K562 (cell line): ENCODE data around the gene GLI3. TPM values are rescaled to one million over a fixed set of nuclear protein-coding genes. Genes with fewer than 3 reads are reported as not detected.

Source experiments
- ATAC-seq: fragments of 200-7000 bp; cut with Tn5 transposase; 3 replicates; pipeline ENCODE4 v1.9.1; 2020; ENCODE audit warnings: moderate library complexity
- BruUV-seq: library from RNA; stranded (reverse); fragments of 400-500 nt; replicated peaks from 2 replicates; lab custom pipeline; 2021; lab: Mats Ljungman, UMichigan
- CTCF ChIA-PET: fragments of 300-600 bp; formaldehyde crosslinking; extraction: SDS; loops from one replicate; lab custom pipeline; 2021; ENCODE audit warnings: low intra/inter-chr PET ratio; lab: Yijun Ruan, JAX
- POLR2A ChIA-PET: fragments of 300-600, 350-650 bp; sonication (Branson Sonifier 250); formaldehyde crosslinking; extraction: SDS; loops from one replicate; lab custom pipeline; 2021; ENCODE audit warnings: antibody characterized with exemption, inconsistent platforms; lab: Yijun Ruan, JAX
- DNase-seq, 4 experiments: peaks; one replicate each; pipeline versions ENCODE4 v3.0.0 to v3.0.0-alpha.2; 2011 to 2018; ENCODE audit warnings: low spot score in 3 of 4, mixed read lengths in 3 of 4; ENCODE audit errors: extremely low read depth in 1 of 4
- FAIRE-seq: peaks from 2 replicates; lab custom pipeline; 2011; peaks lifted over from hg19 to GRCh38; lab: Jason Lieb, UNC
- H2AFZ ChIP-seq: 2 replicates; pipeline ENCODE4 v1.6.0; 2011; ENCODE audit warnings: low read depth, low read length, control low read depth, inconsistent platforms
- H3K27ac ChIP-seq: fragments of 200-600 bp; 3 replicates; pipeline ENCODE4 v1.8.0; 2011; ENCODE audit warnings: low read depth, mild to moderate bottlenecking, control low read depth, inconsistent platforms, low read length, moderate library complexity, mixed read lengths; ENCODE audit errors: extremely low read depth
- H3K27me3 ChIP-seq, 2 experiments: fragments of 300-600 bp in 1 of 2; 2 replicates in 1 of 2; 3 replicates in 1 of 2; pipeline versions ENCODE4 v1.6.0 to v1.8.0; 2011; ENCODE audit warnings: inconsistent platforms in 2 of 2, low read length in 2 of 2, mild to moderate bottlenecking in 1 of 2, mixed read lengths in 1 of 2, moderate library complexity in 1 of 2; ENCODE audit not compliant: control insufficient read depth in 2 of 2, insufficient read depth in 2 of 2
- H3K36me3 ChIP-seq: fragments of 300-600 bp; 3 replicates; pipeline ENCODE4 v1.8.0; 2011; ENCODE audit warnings: mild to moderate bottlenecking, low read length, inconsistent platforms; ENCODE audit not compliant: control insufficient read depth, insufficient read depth
- H3K4me1 ChIP-seq, 2 experiments: fragments of 200-600 bp in 1 of 2; replicated peaks in 1 of 2; 2 replicates in 1 of 2; 3 replicates in 1 of 2; pipeline versions ENCODE4 v1.5.1 to v1.8.0; 2011; ENCODE audit warnings: inconsistent platforms in 2 of 2, low read length in 2 of 2, mild to moderate bottlenecking in 1 of 2, mixed read lengths in 1 of 2, moderate library complexity in 1 of 2; ENCODE audit not compliant: control insufficient read depth in 2 of 2, insufficient read depth in 2 of 2
- H3K4me2 ChIP-seq: 2 replicates; pipeline ENCODE4 v1.6.1; 2011; ENCODE audit warnings: low read length, control low read depth, inconsistent platforms, mixed read lengths; ENCODE audit not compliant: insufficient read depth
- H3K4me3 ChIP-seq: fragments of 200-600 bp; sonication (generic), shearing (Covaris generic); 2 replicates; pipeline ENCODE4 v1.5.1; 2016; ENCODE audit warnings: control low read depth, inconsistent platforms
- H3K79me2 ChIP-seq: fragments of 200-600 bp; 3 replicates; pipeline ENCODE4 v1.8.0; 2011; ENCODE audit warnings: low read length, inconsistent platforms; ENCODE audit not compliant: control insufficient read depth, insufficient read depth
- H3K9ac ChIP-seq, 2 experiments: 2 replicates each; pipeline versions ENCODE4 v1.6.0 to v1.6.1; 2011; ENCODE audit warnings: low read depth in 2 of 2, low read length in 2 of 2, control low read depth in 1 of 2, inconsistent platforms in 1 of 2, mild to moderate bottlenecking in 1 of 2, mixed read lengths in 1 of 2; ENCODE audit not compliant: insufficient read depth in 1 of 2
- H3K9me1 ChIP-seq: one replicate; pipeline ENCODE4 v1.6.0; 2011; ENCODE audit warnings: inconsistent platforms, mild to moderate bottlenecking, low read length, moderate library complexity; ENCODE audit not compliant: control insufficient read depth, insufficient read depth
- H3K9me3 ChIP-seq: replicated peaks from 2 replicates; pipeline ENCODE4 v1.5.1; 2011; ENCODE audit warnings: low read depth, low read length, inconsistent platforms; ENCODE audit not compliant: control insufficient read depth, insufficient read depth
- H4K20me1 ChIP-seq: replicated peaks from 2 replicates; pipeline ENCODE4 v1.6.1; 2011; ENCODE audit warnings: low read length, inconsistent platforms, mixed read lengths; ENCODE audit not compliant: control insufficient read depth, insufficient read depth
- CAMTA2 ChIP-seq: fragments of 250-450 bp; sonication (Bioruptor Pico); conservative IDR thresholded peaks from 2 replicates; pipeline ENCODE4 v1.5.1; 2022
- DEAF1 ChIP-seq: fragments of 450-650 bp; formaldehyde crosslinking; IDR thresholded peaks from 2 replicates; pipeline ENCODE4 v1.4.0; 2020; ENCODE audit warnings: mild to moderate bottlenecking, moderate library complexity
- FOXJ2 ChIP-seq: fragments of 200-800 bp; sonication (Bioruptor generic); IDR thresholded peaks from 2 replicates; pipeline ENCODE4 v1.6.1; 2016; ENCODE audit warnings: missing genetic modification characterization, missing compliant biosample characterization
- HCFC1 ChIP-seq: IDR thresholded peaks from 2 replicates; pipeline ENCODE4 v1.6.1; 2012; ENCODE audit warnings: low read depth, low read length, improper control_type of control experiment
- HLTF ChIP-seq: fragments of 450-650 bp; IDR thresholded peaks from 2 replicates; pipeline ENCODE4 v1.6.1; 2016
- NONO ChIP-seq, 2 experiments: fragments of 200-400 bp in 1 of 2; fragments of 450-650 bp in 1 of 2; formaldehyde crosslinking in 1 of 2; IDR thresholded peaks; 2 replicates each; pipeline ENCODE4 v1.6.1; 2017; ENCODE audit warnings: low read depth in 2 of 2, mild to moderate bottlenecking in 2 of 2, moderate library complexity in 2 of 2, low read length in 1 of 2
- POLR3A ChIP-seq: IDR thresholded peaks from 2 replicates; pipeline ENCODE4 v1.6.1; 2011; ENCODE audit warnings: borderline replicate concordance, mild to moderate bottlenecking, moderate library complexity; ENCODE audit not compliant: insufficient read length, insufficient read depth; ENCODE audit errors: extremely low read depth
- SMAD1 ChIP-seq: fragments of 150-350 bp; IDR thresholded peaks from 2 replicates; pipeline ENCODE4 v1.6.1; 2014; ENCODE audit warnings: low read length, low read depth; ENCODE audit not compliant: partially characterized antibody
- ZFX ChIP-seq: sonication (generic); formaldehyde crosslinking; IDR thresholded peaks from 2 replicates; pipeline ENCODE4 v1.8.0; 2022; ENCODE audit warnings: mild to moderate bottlenecking, missing genetic modification reagents, moderate library complexity
- ZNF133 ChIP-seq: fragments of 250-450 bp; sonication (Bioruptor Pico); IDR thresholded peaks from 2 replicates; pipeline ENCODE4 v1.4.0; 2020; ENCODE audit warnings: mild to moderate bottlenecking
- ZNF354B ChIP-seq: fragments of 250-450 bp; sonication (Bioruptor Pico); IDR thresholded peaks from 2 replicates; pipeline ENCODE4 v1.4.0; 2020
- ZNF57 ChIP-seq: fragments of 450-650 bp; formaldehyde crosslinking; IDR thresholded peaks from 2 replicates; pipeline ENCODE4 v1.4.0; 2020; ENCODE audit warnings: mild to moderate bottlenecking, moderate library complexity
- WGBS: fragments of 100-300 bp; shearing (Covaris generic); methylation state at CpG from one replicate; pipeline ENCODE4 v1.1.6; 2016; ENCODE audit warnings: low coverage, mixed read lengths; ENCODE audit not compliant: insufficient coverage; ENCODE audit errors: missing lambda C conversion rate; 5-methylcytosine and 5-hydroxymethylcytosine counted together
- in situ Hi-C: fragments of 300-500 bp; cut with MboI; formaldehyde crosslinking; loops from 4 replicates; pipeline ENCODE4 v1.15.0; 2018; ENCODE audit warnings: inconsistent platforms, mixed read lengths
- intact Hi-C: fragments of 100-400 bp; cut with micrococcal nuclease; formaldehyde crosslinking; loops from 2 replicates; pipeline ENCODE4 v1.14.2; 2022
- polyA plus RNA-seq, 8 experiments: library from polyadenylated mRNA; depleted of rRNA in 4 of 8; stranded (reverse) in 5 of 8; unstranded in 3 of 8; fragments of >200 nt; fragmentation: Nextera tagmentation in 2 of 8; fragmentation: Illumina TruSeq in 1 of 8; extraction: Ambion mirVana in 2 of 8; extraction: Trizol in 1 of 8; gene quantifications; 2 replicates each; pipeline versions ENCODE4 v1.2.1 to v1.2.3, GENCODE V29; 2011 to 2014; ENCODE audit warnings: inconsistent platforms in 1 of 8, missing spikeins in 1 of 8
- total RNA-seq, 7 experiments: library from RNA; depleted of rRNA in 6 of 7; stranded (reverse); fragments of >200 nt in 6 of 7; fragmentation: Illumina TruSeq in 2 of 7; extraction: Trizol in 2 of 7; gene quantifications; 2 replicates each; pipeline versions ENCODE4 v1.2.1 to v1.2.3, GENCODE V29; 2011 to 2021; ENCODE audit warnings: low replicate concordance in 1 of 7
- TF ChIP-seq, protein P1 (sequence below): IDR thresholded peaks from 3 replicates; pipeline ENCODE4 v1.6.1; 2011; ENCODE audit warnings: borderline replicate concordance, mild to moderate bottlenecking, moderate library complexity; ENCODE audit not compliant: insufficient read length; ENCODE audit errors: extremely low read depth

The GLI3 gene
- total and polyA plus RNA-seq, 9 of the 15 experiments (the other 6 are each of a cell fraction or from before 2014, with no cell fraction given) = 0.01 to 0.18 (median 0.07) TPM; not detected in 6

DNA sequence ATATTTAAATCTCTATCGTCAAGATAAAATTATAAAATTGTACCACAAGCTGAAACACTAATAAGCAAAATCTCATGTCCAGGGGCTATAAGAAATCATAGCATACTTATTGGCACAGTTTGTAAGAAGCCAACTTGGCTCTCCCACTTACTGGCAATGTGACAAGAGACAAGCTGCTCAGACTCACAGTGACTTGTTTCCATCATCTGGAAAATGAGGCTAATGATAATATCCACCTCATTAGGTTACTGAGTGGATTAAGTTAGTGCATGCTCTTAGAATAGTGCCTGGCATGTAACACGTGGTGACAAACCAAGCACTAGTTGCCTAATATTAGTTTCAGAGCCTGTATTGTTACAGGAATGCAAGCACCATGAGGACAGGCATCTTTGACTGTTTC lies 234.4 kb downstream of the GLI3 start:
- no peak overlapping the region for H3K4me3 ChIP-seq
- no peaks in the 10 kb centered on the region for H3K36me3 ChIP-seq
- no peak overlapping the region for H2AFZ ChIP-seq
- 0% methylated on average over 2 of the region's 2 CpGs for WGBS
- H3K4me2 ChIP-seq = no peak overlapping the region
- TF ChIP-seq HLTF (no peak), FOXJ2 (tag) (no peak), DEAF1 (CRISPR knock-in tag) (no peak), POLR3A (no peak), ZNF354B (CRISPR knock-in tag) (no peak), SMAD1 (no peak), ZNF57 (CRISPR knock-in tag) (no peak), ZNF133 (no peak), ZFX (CRISPR knock-in tag) (no peak), CAMTA2 (CRISPR knock-in tag) (no peak), HCFC1 (no peak), NONO (IDR thresholded peaks at IDR 0.05; ENCODE audit: low read depth in 2 of 2, low read length in 1 of 2) (no peak)
- TF ChIP-seq, protein P1, sequence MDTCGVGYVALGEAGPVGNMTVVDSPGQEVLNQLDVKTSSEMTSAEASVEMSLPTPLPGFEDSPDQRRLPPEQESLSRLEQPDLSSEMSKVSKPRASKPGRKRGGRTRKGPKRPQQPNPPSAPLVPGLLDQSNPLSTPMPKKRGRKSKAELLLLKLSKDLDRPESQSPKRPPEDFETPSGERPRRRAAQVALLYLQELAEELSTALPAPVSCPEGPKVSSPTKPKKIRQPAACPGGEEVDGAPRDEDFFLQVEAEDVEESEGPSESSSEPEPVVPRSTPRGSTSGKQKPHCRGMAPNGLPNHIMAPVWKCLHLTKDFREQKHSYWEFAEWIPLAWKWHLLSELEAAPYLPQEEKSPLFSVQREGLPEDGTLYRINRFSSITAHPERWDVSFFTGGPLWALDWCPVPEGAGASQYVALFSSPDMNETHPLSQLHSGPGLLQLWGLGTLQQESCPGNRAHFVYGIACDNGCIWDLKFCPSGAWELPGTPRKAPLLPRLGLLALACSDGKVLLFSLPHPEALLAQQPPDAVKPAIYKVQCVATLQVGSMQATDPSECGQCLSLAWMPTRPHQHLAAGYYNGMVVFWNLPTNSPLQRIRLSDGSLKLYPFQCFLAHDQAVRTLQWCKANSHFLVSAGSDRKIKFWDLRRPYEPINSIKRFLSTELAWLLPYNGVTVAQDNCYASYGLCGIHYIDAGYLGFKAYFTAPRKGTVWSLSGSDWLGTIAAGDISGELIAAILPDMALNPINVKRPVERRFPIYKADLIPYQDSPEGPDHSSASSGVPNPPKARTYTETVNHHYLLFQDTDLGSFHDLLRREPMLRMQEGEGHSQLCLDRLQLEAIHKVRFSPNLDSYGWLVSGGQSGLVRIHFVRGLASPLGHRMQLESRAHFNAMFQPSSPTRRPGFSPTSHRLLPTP = no peak
- no peaks in the 10 kb centered on the region for H3K4me1 ChIP-seq
- no peaks in the 10 kb centered on the region; a peak in 1 of 5 replicates for H3K27me3 ChIP-seq
- in situ Hi-C loops = no loop called here
- no TSS peak for BruUV-seq
- ChIA-PET CTCF (no interaction called here), POLR2A (no interaction called here)
- no peaks in the 10 kb centered on the region; the same call in 1 of the 2 replicates for H4K20me1 ChIP-seq
- DNase-seq = no peak
- H3K9me1 ChIP-seq = no peaks in the 10 kb centered on the region
- no peaks in the 10 kb centered on the region for H3K79me2 ChIP-seq
- no peak for FAIRE-seq
- no peak overlapping the region for H3K9ac ChIP-seq
- H3K9me3 ChIP-seq = no peaks in the 10 kb centered on the region
- no peak for ATAC-seq
- intact Hi-C loops = no loop called here
- no peak overlapping the region for H3K27ac ChIP-seq
